Measurements from ENCODE around the gene EID2.

Gene EID2

GRCh38 chr19:39500543-39500942 lies 39.4 kb downstream of the EID2 start:
- DNase-seq = no peak

GRCh38 chr19:39499932-39500331 lies 40.0 kb downstream of the EID2 start:
- no peak for DNase-seq

GRCh38 chr19:39498798-39499642 lies 40.9 kb downstream of the EID2 start, which contains the start of gene DLL3:
Gene DLL3 (plus strand): TSS chr19:39498947. CDS start chr19:39498975, 28 bp downstream.
- DNase-seq = peak; percentile 86 to 93

- DNase-seq = peak; percentile 92 to 93
Measured at GRCh38 chr19:39497996-39498797, 41.8 kb downstream of the EID2 start.

GRCh38 chr19:39497701-39497995 lies 42.3 kb downstream of the EID2 start:
- DNase-seq = no peak

- no peak for DNase-seq
Measured at GRCh38 chr19:39496063-39496462, 43.9 kb downstream of the EID2 start.

DNA sequence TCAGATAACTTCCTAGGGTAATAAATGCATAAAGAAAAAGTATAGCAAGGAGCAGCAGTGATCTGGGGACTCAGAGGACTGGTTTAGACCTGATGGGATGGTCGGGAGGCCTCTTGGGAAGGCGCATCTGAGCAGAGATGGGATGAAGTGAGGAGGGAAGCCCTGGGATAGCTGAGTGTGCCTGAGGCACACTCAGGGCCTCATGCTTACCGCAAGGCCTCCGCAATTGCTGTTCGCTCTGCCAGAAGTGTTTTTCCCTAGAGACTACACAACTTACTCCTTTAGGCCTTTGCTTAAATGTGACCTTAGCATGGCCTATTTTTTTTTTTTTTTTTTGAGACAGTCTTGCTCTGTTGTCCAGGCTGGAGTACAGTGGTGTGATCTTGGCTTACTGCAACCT lies 45.3 kb downstream of the EID2 start:
- no peak for DNase-seq

GRCh38 chr19:39492788-39493187 lies 47.2 kb downstream of the EID2 start:
- no peak for DNase-seq

GRCh38 chr19:39492225-39492624 lies 47.7 kb downstream of the EID2 start:
- DNase-seq = no peak

DNA sequence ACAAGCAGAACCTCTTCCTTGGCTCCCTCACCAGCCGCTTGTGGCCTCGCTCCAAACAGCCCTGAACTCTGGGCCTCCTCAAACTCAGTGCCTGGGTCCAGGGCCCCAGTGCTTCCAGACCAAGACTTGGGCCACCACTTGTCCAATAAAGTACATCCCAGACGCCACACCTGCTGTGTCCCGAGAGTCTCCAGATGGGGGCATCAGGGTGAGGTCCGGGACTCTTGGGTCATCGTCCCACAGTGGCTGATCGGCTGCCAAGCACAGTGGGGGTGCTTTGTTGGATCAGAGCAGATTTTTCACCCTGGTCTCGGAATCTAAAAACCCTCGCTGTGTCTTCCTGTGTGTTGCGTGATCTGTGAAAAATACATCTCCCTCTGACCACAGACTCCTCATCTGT lies 50.2 kb downstream of the EID2 start:
- no peak for DNase-seq
